ENCODE data around the gene SDK1.

Gene SDK1

DNA sequence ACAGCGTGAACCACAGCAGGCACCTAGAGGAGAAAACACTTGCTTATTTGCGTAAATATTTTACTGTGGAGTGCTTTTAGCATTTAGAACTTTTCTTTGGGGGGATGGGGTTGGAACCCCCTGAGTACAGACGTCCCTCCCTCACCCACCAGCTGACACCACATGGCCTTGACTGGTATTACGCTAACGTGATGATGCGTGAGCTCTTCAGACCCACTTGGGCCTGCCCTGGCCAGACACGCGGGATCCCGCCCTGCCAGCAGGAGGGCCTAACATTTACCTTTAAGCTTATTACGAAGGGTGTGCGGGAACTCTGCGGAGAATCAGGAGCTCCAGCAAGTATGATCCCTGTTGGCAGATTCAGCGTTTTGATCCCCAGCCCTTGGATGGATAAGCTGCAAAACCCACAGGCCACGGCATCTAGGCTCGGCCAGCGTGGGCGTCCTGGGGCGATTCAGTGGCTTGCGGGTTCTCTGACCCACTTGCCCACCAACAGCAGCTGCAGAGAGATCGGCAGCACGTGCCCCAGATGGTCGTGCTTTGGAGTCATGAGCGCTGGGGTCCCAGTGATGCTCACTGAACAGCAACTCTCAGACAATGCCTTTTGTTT, 835.6 kb downstream of the SDK1 start:
- H3K36me3 Mint-ChIP-seq (ENCODE audit: low read depth): no peaks in the 10 kb centered on the region
- H3K4me1 Mint-ChIP-seq: no peaks in the 10 kb centered on the region
- H3K27me3 Mint-ChIP-seq: no peaks in the 10 kb centered on the region
- no peaks in the 10 kb centered on the region for H3K9me3 Mint-ChIP-seq
- ATAC-seq (no peak), DNase-seq (no peak)
- H3K4me3 Mint-ChIP-seq: no peak overlapping the region
- no peak overlapping the region for H3K27ac Mint-ChIP-seq

DNA sequence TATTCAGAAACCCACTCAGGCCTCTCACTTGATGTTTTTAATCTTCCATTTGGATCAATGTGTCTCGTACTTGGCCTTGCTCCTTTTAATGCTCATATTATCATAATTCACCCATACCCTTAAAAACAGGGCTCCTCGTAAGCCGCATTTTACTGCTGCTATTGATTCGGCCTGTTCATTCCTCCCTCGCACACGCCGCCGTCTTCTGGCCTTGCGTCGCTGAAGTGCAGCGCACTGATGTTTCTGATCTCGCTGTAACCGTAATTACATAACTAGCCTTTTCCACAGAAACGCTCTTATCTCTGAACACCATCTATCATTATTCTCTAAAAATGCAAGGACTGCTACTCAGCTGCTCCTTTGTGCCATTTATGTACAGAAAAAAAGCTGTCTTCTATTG, 836.5 kb downstream of the SDK1 start:
- no peak overlapping the region for H3K27ac Mint-ChIP-seq
- H3K4me1 Mint-ChIP-seq: no peaks in the 10 kb centered on the region
- no peaks in the 10 kb centered on the region for H3K9me3 Mint-ChIP-seq
- ATAC-seq (no peak), DNase-seq (no peak)
- H3K27me3 Mint-ChIP-seq: no peaks in the 10 kb centered on the region
- no peaks in the 10 kb centered on the region for H3K36me3 Mint-ChIP-seq (ENCODE audit: low read depth)
- no peak overlapping the region for H3K4me3 Mint-ChIP-seq

DNA sequence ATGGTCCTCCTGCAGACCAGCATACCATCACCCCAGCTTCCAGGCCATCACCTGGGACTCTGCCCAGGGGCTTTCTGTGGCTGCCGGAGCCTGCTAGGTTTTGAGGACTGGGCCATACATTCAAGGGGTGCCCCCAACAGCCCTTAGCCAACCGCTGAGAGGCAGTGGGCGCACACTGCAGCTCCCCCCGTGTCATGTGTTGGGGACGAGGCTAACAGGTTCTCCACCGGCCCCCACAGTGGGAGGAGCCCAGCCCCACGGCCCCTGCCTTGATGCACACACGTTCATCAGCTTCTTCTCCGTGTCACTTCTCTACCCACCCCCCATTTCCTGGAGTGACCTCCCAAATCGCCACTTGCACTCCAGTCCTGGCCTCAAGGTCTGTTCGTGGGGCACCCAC, 837.8 kb downstream of the SDK1 start:
- no peak overlapping the region for H3K27ac Mint-ChIP-seq
- no peak for DNase-seq
- ATAC-seq: no peak
- no peaks in the 10 kb centered on the region for H3K36me3 Mint-ChIP-seq (ENCODE audit: low read depth)
- H3K4me1 Mint-ChIP-seq: no peaks in the 10 kb centered on the region
- H3K9me3 Mint-ChIP-seq: no peaks in the 10 kb centered on the region
- H3K4me3 Mint-ChIP-seq: no peak overlapping the region
- peaks cover 4% of the 10 kb centered on the region for H3K27me3 Mint-ChIP-seq

DNA sequence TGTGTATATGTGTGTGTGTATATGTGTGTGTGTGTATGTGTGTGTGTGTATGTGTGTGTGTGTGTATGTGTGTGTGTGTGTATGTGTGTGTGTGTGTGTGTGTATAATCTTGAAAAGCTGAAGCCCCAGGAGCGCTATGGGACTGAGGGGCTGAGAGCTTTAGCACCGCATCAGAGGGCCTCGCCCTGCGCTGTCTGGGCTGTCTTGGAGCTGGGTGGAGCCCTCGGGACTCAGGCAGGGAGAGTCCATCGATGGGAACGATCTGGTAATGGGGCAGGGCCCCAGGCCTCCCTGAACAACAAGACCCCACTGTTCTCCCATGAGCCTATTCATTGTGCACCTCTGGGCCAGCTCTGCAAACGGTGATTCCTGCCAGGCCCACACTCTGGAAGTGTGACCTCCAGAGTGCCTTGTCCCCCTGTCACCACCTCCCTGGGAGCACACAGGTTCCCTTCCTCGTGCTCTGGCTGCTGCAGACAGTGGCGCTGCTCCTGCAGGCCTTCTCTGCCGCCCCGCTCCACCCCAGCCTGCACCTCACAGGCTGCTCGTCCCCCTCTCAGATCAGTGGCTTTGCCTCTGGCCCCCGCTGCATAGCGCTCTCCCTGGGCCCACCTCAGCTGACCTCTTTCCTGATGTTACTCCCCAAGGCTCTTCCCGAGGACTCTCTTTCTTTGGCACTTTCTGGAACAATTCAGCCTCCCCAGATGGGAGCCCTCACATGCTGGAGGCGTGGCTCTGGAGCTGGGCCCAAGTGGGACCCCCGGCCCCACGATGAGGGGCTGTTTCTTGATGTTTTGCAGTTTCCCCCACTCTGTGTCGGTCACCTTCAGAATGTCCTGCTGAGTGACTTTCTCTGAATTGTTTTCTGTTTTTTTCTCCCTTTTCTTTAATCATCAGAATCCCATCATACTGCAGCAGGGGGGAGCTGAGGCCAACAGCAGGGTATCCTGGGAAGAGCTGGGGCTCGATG, 838.9 kb downstream of the SDK1 start:
- Mint-ChIP-seq H3K4me1 (no peaks in the 10 kb centered on the region), H3K9me3 (no peaks in the 10 kb centered on the region), H3K27me3 (peaks cover 4% of the 10 kb centered on the region), H3K27ac (no peak overlapping the region), H3K4me3 (no peak overlapping the region), H3K36me3 (ENCODE audit: low read depth) (no peaks in the 10 kb centered on the region)
- ATAC-seq (no peak), DNase-seq (no peak)

DNA sequence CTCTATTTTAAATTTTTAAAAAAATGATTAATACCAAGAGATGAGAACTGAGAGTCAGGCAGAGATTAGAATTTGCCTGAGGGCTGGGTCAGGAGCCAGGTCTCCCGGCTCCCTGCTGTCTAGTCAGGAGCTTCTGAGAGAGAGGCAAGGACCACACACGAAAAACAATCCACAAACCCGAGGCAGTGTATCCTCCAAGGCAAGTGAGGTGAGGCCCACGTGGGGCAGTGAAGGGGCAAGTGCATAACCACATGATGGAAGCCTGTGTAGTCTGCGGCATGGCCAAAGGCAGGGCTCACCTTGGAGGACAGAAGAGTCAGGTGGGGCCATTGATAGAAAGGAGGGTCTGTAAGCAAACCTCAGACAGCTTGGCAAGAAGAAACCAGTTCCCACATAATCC, 839.9 kb downstream of the SDK1 start:
- Mint-ChIP-seq H3K27me3 (peaks cover 4% of the 10 kb centered on the region), H3K9me3 (no peaks in the 10 kb centered on the region), H3K27ac (no peak overlapping the region), H3K4me3 (no peak overlapping the region), H3K36me3 (ENCODE audit: low read depth) (no peaks in the 10 kb centered on the region), H3K4me1 (no peaks in the 10 kb centered on the region)
- DNase-seq (no peak), ATAC-seq (no peak)

DNA sequence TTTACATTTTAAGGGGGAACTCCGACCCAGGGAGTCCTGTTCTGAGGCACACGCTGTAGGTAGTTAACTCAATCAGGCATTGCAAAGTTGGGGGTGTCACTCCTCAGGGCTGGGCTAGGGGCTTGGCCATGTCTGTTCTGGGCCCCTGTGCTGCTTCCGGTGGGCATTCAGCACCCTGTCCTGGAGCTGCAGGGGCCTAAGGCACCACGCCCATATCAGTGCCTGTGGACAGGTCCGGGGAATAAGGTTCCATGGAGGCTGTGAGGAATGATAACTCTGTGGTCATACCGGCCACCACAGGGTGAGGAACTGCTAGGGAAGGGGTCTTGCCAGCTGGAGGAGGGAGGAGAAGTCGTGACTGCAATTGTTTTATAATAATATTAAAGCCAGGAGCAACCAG, 842.0 kb downstream of the SDK1 start:
- H3K9me3 Mint-ChIP-seq: no peaks in the 10 kb centered on the region
- H3K27me3 Mint-ChIP-seq: peaks cover 4% of the 10 kb centered on the region
- H3K36me3 Mint-ChIP-seq (ENCODE audit: low read depth): no peaks in the 10 kb centered on the region
- no peak overlapping the region for H3K27ac Mint-ChIP-seq
- ATAC-seq: no peak
- H3K4me1 Mint-ChIP-seq: no peaks in the 10 kb centered on the region
- DNase-seq: no peak
- H3K4me3 Mint-ChIP-seq: no peak overlapping the region

DNA sequence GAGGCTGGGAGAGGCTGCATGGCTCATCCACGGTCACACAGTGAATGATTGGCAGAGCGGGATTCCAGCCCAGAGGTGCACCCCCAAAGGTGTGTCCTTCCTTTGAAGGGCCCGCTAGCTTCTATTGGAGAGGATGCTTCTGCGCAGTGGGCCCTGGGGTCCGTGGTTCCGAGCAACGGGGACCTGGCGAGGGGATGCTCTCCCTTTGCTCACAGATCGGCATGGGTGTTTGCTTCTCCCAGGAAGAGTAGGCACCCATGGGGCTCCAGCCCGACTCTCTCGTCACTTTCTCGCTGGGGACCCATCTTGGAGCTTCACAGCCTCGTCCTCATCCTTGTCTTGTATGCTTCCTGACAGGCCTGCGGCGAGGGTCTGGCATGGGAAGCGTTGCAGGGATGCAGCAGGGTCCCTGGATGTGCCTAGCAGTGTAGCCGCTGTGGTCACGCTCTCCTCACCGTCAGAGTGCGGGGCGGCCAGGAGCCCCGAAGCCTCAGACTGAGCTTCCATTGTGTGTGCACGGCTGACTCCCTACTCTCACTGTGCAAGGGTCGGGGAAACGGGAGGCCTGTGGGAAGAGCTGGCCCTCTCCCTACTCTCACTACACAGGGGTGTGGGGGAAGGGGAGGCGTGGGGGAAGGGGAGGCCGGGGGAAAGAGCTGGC, 842.6 kb downstream of the SDK1 start:
- H3K36me3 Mint-ChIP-seq (ENCODE audit: low read depth): no peaks in the 10 kb centered on the region
- ATAC-seq (no peak), DNase-seq (no peak)
- H3K4me3 Mint-ChIP-seq: no peak overlapping the region
- H3K9me3 Mint-ChIP-seq: no peaks in the 10 kb centered on the region
- H3K27me3 Mint-ChIP-seq: peaks cover 4% of the 10 kb centered on the region
- no peaks in the 10 kb centered on the region for H3K4me1 Mint-ChIP-seq
- H3K27ac Mint-ChIP-seq: no peak overlapping the region

DNA sequence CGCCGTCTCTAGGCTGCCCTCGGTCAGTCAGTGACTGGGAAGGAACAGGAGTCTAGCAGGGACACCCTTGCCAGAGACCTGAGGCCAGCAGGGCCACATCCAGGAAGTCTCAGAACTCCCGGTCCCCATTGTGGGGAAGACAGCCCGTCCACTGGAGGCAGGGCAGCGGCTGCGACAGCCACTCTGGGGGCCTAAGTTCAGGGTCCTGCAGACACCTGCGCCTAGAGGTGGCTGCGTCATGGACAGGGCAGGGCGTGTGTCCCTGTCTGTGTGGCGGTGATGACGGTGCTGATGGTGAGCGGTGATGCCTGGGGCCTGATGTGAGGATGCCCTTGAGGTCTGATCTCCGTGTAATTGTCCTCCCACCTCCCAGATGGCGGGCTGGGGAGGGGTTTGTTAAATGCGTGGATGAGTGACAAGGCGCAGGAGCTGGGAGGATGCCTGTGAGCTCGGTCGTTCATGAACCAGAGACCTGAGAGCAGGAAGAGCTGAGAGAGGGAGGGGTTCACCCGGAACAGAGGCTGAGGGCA, 843.2 kb downstream of the SDK1 start:
- no peak for ATAC-seq
- H3K4me3 Mint-ChIP-seq: no peak overlapping the region
- no peaks in the 10 kb centered on the region for H3K9me3 Mint-ChIP-seq
- DNase-seq: no peak
- no peaks in the 10 kb centered on the region for H3K36me3 Mint-ChIP-seq (ENCODE audit: low read depth)
- H3K27ac Mint-ChIP-seq: no peak overlapping the region
- H3K27me3 Mint-ChIP-seq: peaks cover 4% of the 10 kb centered on the region
- H3K4me1 Mint-ChIP-seq: no peaks in the 10 kb centered on the region

DNA sequence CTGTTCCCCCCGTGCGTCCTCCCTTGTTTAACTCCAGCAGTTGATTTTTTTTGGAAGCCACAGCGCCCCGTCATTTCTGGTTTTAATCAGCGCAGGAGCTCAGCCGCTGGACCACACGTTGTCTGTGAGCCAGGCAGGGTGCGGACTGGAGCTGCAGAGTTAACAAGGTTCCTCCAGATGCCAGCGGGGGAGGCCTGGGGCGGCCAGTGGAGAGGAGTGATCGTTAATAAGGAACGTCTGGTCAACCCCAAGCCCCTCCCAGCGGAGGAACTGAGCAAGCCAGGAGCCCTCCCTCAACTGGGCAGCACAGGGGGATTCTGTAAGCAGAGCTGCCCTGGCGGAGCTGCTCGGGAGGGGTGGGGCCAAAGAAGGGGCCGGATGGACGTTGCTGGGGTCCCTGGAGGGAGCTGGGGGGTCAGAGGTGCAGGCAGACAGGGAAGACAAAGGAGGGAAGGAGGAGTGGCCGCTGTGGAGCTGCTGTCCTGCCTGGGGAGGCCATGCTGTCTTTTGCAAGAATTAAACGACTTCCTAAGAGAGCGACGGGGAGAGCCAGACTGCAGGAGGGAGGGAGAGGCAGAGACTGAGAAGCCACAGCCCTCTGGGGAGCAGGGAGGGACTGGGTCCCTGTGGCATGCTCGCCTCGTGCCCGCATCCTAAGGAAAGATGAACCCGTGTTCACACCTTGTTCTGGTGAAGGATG, 843.9 kb downstream of the SDK1 start:
- H3K27me3 Mint-ChIP-seq: peaks cover 4% of the 10 kb centered on the region
- no peak overlapping the region for H3K27ac Mint-ChIP-seq
- no peak overlapping the region for H3K4me3 Mint-ChIP-seq

DNA sequence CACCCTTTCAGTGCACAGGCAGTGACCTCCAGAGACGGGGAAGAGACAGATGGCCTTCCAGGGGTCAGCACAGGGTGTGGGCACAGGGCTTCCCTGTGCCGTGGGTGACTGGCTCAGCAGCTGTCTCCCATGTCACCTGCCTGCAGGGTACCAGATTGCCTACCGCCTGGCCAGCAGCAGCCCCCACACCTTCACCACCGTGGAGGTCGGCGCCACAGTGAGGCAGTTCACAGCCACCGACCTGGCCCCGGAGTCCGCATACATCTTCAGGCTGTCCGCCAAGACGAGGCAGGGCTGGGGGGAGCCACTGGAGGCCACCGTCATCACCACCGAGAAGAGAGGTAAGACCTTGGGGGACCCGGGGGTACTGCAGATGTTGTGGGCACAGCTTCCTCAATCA, 844.5 kb downstream of the SDK1 start:
- Mint-ChIP-seq H3K36me3 (ENCODE audit: low read depth) (no peaks in the 10 kb centered on the region), H3K9me3 (no peaks in the 10 kb centered on the region), H3K4me3 (no peak overlapping the region), H3K27ac (no peak overlapping the region), H3K4me1 (no peaks in the 10 kb centered on the region), H3K27me3 (peaks cover 4% of the 10 kb centered on the region)
- DNase-seq (no peak), ATAC-seq (no peak)

More for the DNA sequence above, 843.9 kb downstream of the SDK1 start:
- no peak for DNase-seq
- Mint-ChIP-seq H3K9me3 (no peaks in the 10 kb centered on the region), H3K4me1 (no peaks in the 10 kb centered on the region), H3K36me3 (ENCODE audit: low read depth) (no peaks in the 10 kb centered on the region)
- ATAC-seq: no peak

DNA sequence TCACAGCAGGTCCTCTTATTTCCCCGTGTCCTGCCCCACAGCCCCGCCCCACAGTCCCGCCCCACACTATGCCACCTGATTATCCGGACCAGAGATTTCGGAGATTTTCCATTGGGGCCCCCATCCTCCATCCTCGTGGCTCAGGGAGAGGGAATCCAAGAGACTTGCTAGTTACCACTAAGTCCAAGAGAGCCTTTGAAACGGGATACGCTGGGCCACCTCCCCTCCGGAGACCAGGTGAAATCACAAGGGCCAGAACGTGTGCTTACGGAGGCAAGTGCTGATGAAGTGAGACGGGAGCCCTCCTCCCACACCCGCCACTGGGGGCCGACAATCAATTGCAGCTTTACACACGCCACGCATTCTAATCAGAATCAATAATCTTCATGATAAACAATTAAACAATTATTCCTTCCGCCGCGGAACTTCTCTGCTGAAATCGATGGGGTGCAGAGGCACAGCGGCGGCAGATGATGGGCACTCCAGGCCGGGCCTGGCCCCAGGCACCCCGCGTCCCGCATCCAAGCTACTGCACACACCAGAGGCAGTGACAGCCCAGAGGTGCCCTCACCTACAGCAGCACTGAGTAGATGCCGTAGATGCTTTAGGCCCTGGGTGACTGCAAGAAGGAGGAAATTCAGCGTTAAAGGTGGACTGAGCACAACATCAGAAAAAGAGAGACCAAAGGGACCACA, 847.0 kb downstream of the SDK1 start:
- ATAC-seq (no peak), DNase-seq (no peak)
- peaks cover 3% of the 10 kb centered on the region for H3K27me3 Mint-ChIP-seq
- no peak overlapping the region for H3K27ac Mint-ChIP-seq
- no peaks in the 10 kb centered on the region for H3K36me3 Mint-ChIP-seq (ENCODE audit: low read depth)
- H3K4me3 Mint-ChIP-seq: no peak overlapping the region
- H3K4me1 Mint-ChIP-seq: no peaks in the 10 kb centered on the region
- H3K9me3 Mint-ChIP-seq: no peaks in the 10 kb centered on the region

DNA sequence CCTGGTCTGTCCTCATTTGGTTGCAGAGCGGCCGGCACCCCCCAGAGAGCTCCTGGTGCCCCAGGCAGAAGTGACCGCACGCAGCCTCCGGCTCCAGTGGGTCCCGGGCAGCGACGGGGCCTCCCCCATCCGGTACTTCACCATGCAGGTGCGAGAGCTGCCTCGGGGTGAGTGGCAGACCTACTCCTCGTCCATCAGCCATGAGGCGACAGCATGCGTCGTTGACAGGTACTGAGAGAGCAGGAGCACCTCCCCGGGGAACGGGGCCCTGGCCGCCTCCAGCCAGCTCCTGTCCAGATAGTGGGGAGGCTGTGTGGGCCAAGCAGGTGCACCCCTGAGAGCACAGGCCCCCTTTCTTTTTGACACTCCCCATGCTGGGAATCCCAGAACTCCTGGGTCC, 848.2 kb downstream of the SDK1 start:
- no peak for ATAC-seq
- no peak for DNase-seq
- H3K27me3 Mint-ChIP-seq: no peaks in the 10 kb centered on the region
- no peak overlapping the region for H3K27ac Mint-ChIP-seq
- H3K36me3 Mint-ChIP-seq (ENCODE audit: low read depth): no peaks in the 10 kb centered on the region
- H3K4me3 Mint-ChIP-seq: no peak overlapping the region
- H3K9me3 Mint-ChIP-seq: no peaks in the 10 kb centered on the region
- no peaks in the 10 kb centered on the region for H3K4me1 Mint-ChIP-seq

DNA sequence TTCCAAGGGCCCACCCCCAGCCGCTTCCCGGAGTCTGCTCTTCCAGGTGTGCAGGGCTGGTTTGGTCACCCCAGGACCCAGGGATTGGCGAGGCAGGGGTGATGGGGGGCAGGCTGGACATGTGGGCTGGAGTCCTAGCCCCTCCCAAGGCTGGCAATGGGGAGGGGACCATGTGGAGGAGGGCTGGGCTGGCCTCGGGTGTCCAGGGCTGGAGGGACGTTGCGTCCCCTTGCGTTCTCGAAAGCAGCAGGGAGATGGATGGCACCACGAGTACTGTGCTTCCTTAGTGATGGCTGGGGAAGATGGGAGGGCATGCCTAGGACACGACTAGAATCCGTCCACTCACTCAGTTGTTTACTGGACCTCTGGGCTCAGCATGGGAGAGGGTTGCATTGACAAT, 848.6 kb downstream of the SDK1 start:
- H3K36me3 Mint-ChIP-seq (ENCODE audit: low read depth): no peaks in the 10 kb centered on the region
- no peak overlapping the region for H3K27ac Mint-ChIP-seq
- no peaks in the 10 kb centered on the region for H3K4me1 Mint-ChIP-seq
- no peak overlapping the region for H3K4me3 Mint-ChIP-seq
- no peaks in the 10 kb centered on the region for H3K27me3 Mint-ChIP-seq
- H3K9me3 Mint-ChIP-seq: no peaks in the 10 kb centered on the region
- no peak for ATAC-seq
- no peak for DNase-seq

DNA sequence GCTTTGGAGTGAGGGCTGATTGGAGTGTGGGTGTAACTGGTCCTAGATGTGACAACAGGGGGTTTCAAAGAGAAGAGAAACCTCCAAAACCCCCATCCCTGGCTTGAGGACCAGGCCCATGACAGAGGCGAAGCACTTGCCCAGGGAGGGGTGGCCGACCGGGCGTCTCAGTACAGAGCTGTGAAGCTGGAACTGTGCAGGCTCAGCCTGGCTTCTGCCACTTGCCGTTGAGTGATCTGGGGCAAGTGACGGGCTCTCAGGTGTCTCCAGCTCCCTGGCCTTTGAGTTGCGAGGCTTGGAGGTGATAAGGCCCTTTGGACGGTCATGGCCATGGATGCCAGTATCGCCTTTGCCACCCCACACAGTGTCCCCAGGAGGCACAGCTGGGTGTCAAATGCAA, 849.7 kb downstream of the SDK1 start:
- H3K9me3 Mint-ChIP-seq: no peaks in the 10 kb centered on the region
- no peaks in the 10 kb centered on the region for H3K27me3 Mint-ChIP-seq
- no peak for DNase-seq

More for the DNA sequence above, 849.7 kb downstream of the SDK1 start:
- no peak for ATAC-seq
- no peaks in the 10 kb centered on the region for H3K36me3 Mint-ChIP-seq (ENCODE audit: low read depth)
- H3K4me3 Mint-ChIP-seq: no peak overlapping the region
- H3K27ac Mint-ChIP-seq: no peak overlapping the region
- H3K4me1 Mint-ChIP-seq: no peaks in the 10 kb centered on the region
